Measurements from ENCODE around the gene DCP1A. TPM values are rescaled to one million over a fixed set of nuclear protein-coding genes. Genes with fewer than 3 reads are reported as not detected.
A peak's percentile ranks its signal among the peaks of the same experiment; 100 is the strongest.
"Not testable (repeated sequence)": the region's sequence is repeated elsewhere in the genome, so short reads cannot be mapped to it uniquely, and the experiment has no call there.

DCP1A gene
- total RNA-seq, 1 donor from 2014 or later = 22.8 TPM

- H3K36me3 ChIP-seq = peaks cover 65% of the 10 kb centered on the region
- intact Hi-C loops (cut with DNase I) = no loop called here
- H3K27ac ChIP-seq = no peak overlapping the region
- DNase-seq (no peak), ATAC-seq (no peak)
- TF ChIP-seq CTCF (IDR thresholded peaks at IDR 0.05) = no peak
- no peaks in the 10 kb centered on the region for H3K4me1 ChIP-seq
- no peaks in the 10 kb centered on the region for H3K27me3 ChIP-seq
- H3K4me3 ChIP-seq = no peak overlapping the region
- no peaks in the 10 kb centered on the region for H3K9me3 ChIP-seq
These were observed 35.5 kb downstream of the DCP1A start for GRCh38 chr3:53311882-53312281.

GRCh38 chr3:53303957-53304356, 43.4 kb downstream of the DCP1A start:
- peaks cover 46% of the 10 kb centered on the region for H3K36me3 ChIP-seq
- intact Hi-C loops (cut with DNase I) = loop anchor here (10.0 kb wide), 1 partner anchor 421 kb away; no protein-coding TSS in a partner anchor
- H3K27ac ChIP-seq = no peak overlapping the region
- no peaks in the 10 kb centered on the region for H3K27me3 ChIP-seq
- DNase-seq (no peak), ATAC-seq (no peak)
- no peaks in the 10 kb centered on the region for H3K9me3 ChIP-seq
- TF ChIP-seq CTCF (IDR thresholded peaks at IDR 0.05) = no peak
- peaks cover 4% of the 10 kb centered on the region for H3K4me1 ChIP-seq
- H3K4me3 ChIP-seq = no peak overlapping the region

- H3K4me1 ChIP-seq = peaks cover 4% of the 10 kb centered on the region
- intact Hi-C loops (cut with DNase I) = loop anchor here (10.0 kb wide), 1 partner anchor 421 kb away; no protein-coding TSS in a partner anchor
- ATAC-seq = no peak
- no peak overlapping the region for H3K27ac ChIP-seq
- H3K27me3 ChIP-seq = no peaks in the 10 kb centered on the region
- TF ChIP-seq CTCF (IDR thresholded peaks at IDR 0.05) = no peak
- no peaks in the 10 kb centered on the region for H3K9me3 ChIP-seq
- DNase-seq = no peak
- H3K4me3 ChIP-seq = no peak overlapping the region
- H3K36me3 ChIP-seq = peaks cover 46% of the 10 kb centered on the region
These were observed 43.8 kb downstream of the DCP1A start for GRCh38 chr3:53303549-53303948.

GRCh38 chr3:53300826-53301225, 46.5 kb downstream of the DCP1A start:
- Histone ChIP-seq H3K36me3 (peaks cover 52% of the 10 kb centered on the region), H3K27ac (no peak overlapping the region), H3K9me3 (no peaks in the 10 kb centered on the region), H3K4me3 (no peak overlapping the region), H3K27me3 (no peaks in the 10 kb centered on the region), H3K4me1 (peaks cover 4% of the 10 kb centered on the region)
- DNase-seq (no peak), ATAC-seq (no peak)
- no peak for TF ChIP-seq CTCF (IDR thresholded peaks at IDR 0.05)
- intact Hi-C loops (cut with DNase I) = loop anchor here (10.0 kb wide), 1 partner anchor 424 kb away; no protein-coding TSS in a partner anchor

- not testable (repeated sequence) for H3K27me3 ChIP-seq, DNase-seq, H3K4me1 ChIP-seq, H3K27ac ChIP-seq, H3K4me3 ChIP-seq, H3K9me3 ChIP-seq
- ATAC-seq = peak; percentile 94
- intact Hi-C loops (cut with DNase I) = loop anchor here (10.0 kb wide), 1 partner anchor 425 kb away; no protein-coding TSS in a partner anchor
- peaks cover 60% of the 10 kb centered on the region for H3K36me3 ChIP-seq
- peak; percentile 90 for TF ChIP-seq CTCF (IDR thresholded peaks at IDR 0.05)
These were observed 47.7 kb downstream of the DCP1A start for GRCh38 chr3:53299611-53300023.

- no peaks in the 10 kb centered on the region for H3K9me3 ChIP-seq
- DNase-seq (no peak), ATAC-seq (no peak)
- no peak for TF ChIP-seq CTCF (IDR thresholded peaks at IDR 0.05)
- H3K36me3 ChIP-seq = peaks cover 58% of the 10 kb centered on the region
- no peak overlapping the region for H3K27ac ChIP-seq
- H3K4me1 ChIP-seq = peaks cover 4% of the 10 kb centered on the region
- intact Hi-C loops (cut with DNase I) = no loop called here
- no peaks in the 10 kb centered on the region for H3K27me3 ChIP-seq
- H3K4me3 ChIP-seq = no peak overlapping the region
These were observed 51.9 kb downstream of the DCP1A start for GRCh38 chr3:53295410-53295809.

Measured in upper lobe of right lung (tissue), 1 donor.